Keratinocyte (primary cell): ENCODE results near the gene RTN4R. TPM values are rescaled to one million over a fixed set of nuclear protein-coding genes. Genes with fewer than 3 reads are reported as not detected.

Experiments
- DNase-seq: peaks from one replicate; pipeline ENCODE4 v3.0.0-alpha.2; 2011; ENCODE audit warnings: low read depth, missing footprints, low spot score
- FAIRE-seq: peaks from 2 replicates; lab custom pipeline; 2011; peaks lifted over from hg19 to GRCh38; lab: Jason Lieb, UNC
- H2AFZ ChIP-seq: 2 replicates; pipeline ENCODE4 v1.6.0; 2012; ENCODE audit warnings: low read length, control low read depth, inconsistent platforms; ENCODE audit not compliant: control insufficient read depth
- H3K27ac ChIP-seq: 2 replicates; pipeline ENCODE4 v1.5.1; 2011; ENCODE audit warnings: low read length; ENCODE audit not compliant: control insufficient read depth, insufficient read depth
- H3K27me3 ChIP-seq: 3 replicates; pipeline ENCODE4 v1.6.0; 2011; ENCODE audit warnings: low read length; ENCODE audit not compliant: control insufficient read depth, insufficient read depth; ENCODE audit errors: extremely low read depth
- H3K36me3 ChIP-seq, 2 experiments: 2 replicates in 1 of 2; 3 replicates in 1 of 2; pipeline ENCODE4 v1.5.1; 2011; ENCODE audit warnings: low read length in 2 of 2, mild to moderate bottlenecking in 1 of 2; ENCODE audit not compliant: control insufficient read depth in 2 of 2, insufficient read depth in 2 of 2; ENCODE audit errors: extremely low read depth in 1 of 2
- H3K4me1 ChIP-seq: 3 replicates; pipeline ENCODE4 v1.5.1; 2011; ENCODE audit warnings: low read length; ENCODE audit not compliant: control insufficient read depth, insufficient read depth; ENCODE audit errors: extremely low read depth
- H3K4me2 ChIP-seq: 3 replicates; pipeline ENCODE4 v1.6.0; 2011; ENCODE audit warnings: low read depth, low read length; ENCODE audit not compliant: control insufficient read depth, insufficient read depth; ENCODE audit errors: extremely low read depth
- H3K4me3 ChIP-seq, 3 experiments: fragments of 200-600 bp in 1 of 3; sonication (generic) in 1 of 3; 2 replicates in 2 of 3; 3 replicates in 1 of 3; pipeline ENCODE4 v1.5.1; 2011 to 2016; ENCODE audit warnings: low read length in 3 of 3, mild to moderate bottlenecking in 3 of 3, control low read depth in 2 of 3, inconsistent platforms in 1 of 3, low read depth in 1 of 3, mixed read lengths in 1 of 3, mixed run types in 1 of 3, moderate library complexity in 1 of 3; ENCODE audit not compliant: control insufficient read depth in 2 of 3, insufficient read depth in 2 of 3; ENCODE audit errors: extremely low read depth in 1 of 3
- H3K79me2 ChIP-seq: 2 replicates; pipeline ENCODE4 v1.6.0; 2012; ENCODE audit warnings: low read length; ENCODE audit not compliant: control insufficient read depth, insufficient read depth
- H3K9ac ChIP-seq: 3 replicates; pipeline ENCODE4 v1.6.0; 2011; ENCODE audit warnings: low read length; ENCODE audit not compliant: control insufficient read depth, insufficient read depth; ENCODE audit errors: extremely low read depth
- H3K9me1 ChIP-seq: 3 replicates; pipeline ENCODE4 v1.6.0; 2011; ENCODE audit warnings: low read length; ENCODE audit not compliant: control insufficient read depth, insufficient read depth; ENCODE audit errors: extremely low read depth
- H3K9me3 ChIP-seq: 2 replicates; pipeline ENCODE4 v1.5.1; 2012; ENCODE audit warnings: low read depth, low read length; ENCODE audit not compliant: control insufficient read depth
- H4K20me1 ChIP-seq: 3 replicates; pipeline ENCODE4 v1.6.0; 2011; ENCODE audit warnings: low read length; ENCODE audit not compliant: control insufficient read depth, insufficient read depth; ENCODE audit errors: extremely low read depth
- EZH2 ChIP-seq: IDR thresholded peaks from one replicate; pipeline ENCODE4 v1.6.1; 2012; ENCODE audit warnings: inconsistent platforms, mild to moderate bottlenecking, low read length, moderate library complexity
- dilution Hi-C: fragments of 300-500 bp; cut with MboI; formaldehyde crosslinking; loops from one replicate; pipeline ENCODE4 v1.7.0; 2020; ENCODE audit warnings: low sequenced_read_pairs; ENCODE audit not compliant: extremely low pct_ligation_motif_present
- polyA plus RNA-seq, 5 experiments: library from polyadenylated mRNA; depleted of rRNA in 3 of 5; stranded (reverse) in 3 of 5; stranded (forward) in 1 of 5; unstranded in 1 of 5; fragments of >200 nt; gene quantifications; 1 replicate in 1 of 5; 2 replicates in 3 of 5; 3 replicates in 1 of 5; pipeline versions ENCODE4 v1.2.1 to v1.2.3, GENCODE V29; 2011 to 2012; ENCODE audit warnings: missing spikeins in 2 of 5, low read depth in 1 of 5, low replicate concordance in 1 of 5
- TF ChIP-seq, protein P1 (sequence below), 3 experiments: IDR thresholded peaks in 1 of 3; conservative IDR thresholded peaks in 1 of 3; optimal IDR thresholded peaks in 1 of 3; 2 replicates in 2 of 3; 3 replicates in 1 of 3; pipeline versions ENCODE3 to v1.5.1; 2011; ENCODE audit warnings: low read length in 3 of 3, mild to moderate bottlenecking in 3 of 3, moderate library complexity in 2 of 3, control low read depth in 1 of 3, inconsistent platforms in 1 of 3; ENCODE audit not compliant: insufficient read depth in 2 of 3; ENCODE audit errors: extremely low read depth in 1 of 3

RTN4R gene
- polyA plus RNA-seq, 1 donor (not counting 4 experiments of a cell fraction or from before 2014, with no cell fraction given) = 2.5 TPM

DNA sequence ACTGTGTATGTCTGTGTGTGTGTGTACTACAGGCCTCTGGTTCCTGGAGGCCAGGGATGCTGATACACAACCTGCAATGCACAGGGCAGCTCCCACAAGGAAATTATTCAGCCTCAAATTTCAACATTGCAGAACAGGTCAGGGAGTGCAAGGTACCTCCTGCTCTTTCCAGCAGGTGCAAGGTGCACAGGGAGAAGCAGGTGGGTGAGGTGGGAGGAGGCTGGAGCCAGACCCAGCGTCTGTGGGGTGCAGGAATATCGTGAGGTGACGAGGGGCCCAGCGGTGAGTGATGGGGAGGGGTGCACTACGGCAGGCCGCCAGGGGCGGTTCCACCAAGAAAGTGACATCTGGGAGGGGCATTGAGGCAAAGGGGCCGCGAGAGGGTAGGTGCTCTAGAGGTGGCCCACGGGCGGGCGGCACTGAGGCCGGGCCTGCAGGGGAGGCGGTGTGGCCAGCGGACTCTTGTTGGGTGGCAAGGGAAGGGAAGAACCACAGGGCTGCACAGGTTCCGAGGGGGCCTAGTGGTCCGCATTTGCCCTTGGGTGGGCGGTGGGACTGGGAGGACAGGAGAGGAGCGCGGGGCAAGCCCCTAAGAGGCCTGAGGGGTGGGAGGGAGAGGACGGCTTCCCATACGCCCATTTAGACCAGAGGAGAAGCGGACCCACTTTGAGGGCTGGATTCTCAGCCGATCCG, 30.1 kb upstream of the RTN4R start:
- no peak overlapping the region for H3K9ac ChIP-seq
- TF ChIP-seq, protein P1, sequence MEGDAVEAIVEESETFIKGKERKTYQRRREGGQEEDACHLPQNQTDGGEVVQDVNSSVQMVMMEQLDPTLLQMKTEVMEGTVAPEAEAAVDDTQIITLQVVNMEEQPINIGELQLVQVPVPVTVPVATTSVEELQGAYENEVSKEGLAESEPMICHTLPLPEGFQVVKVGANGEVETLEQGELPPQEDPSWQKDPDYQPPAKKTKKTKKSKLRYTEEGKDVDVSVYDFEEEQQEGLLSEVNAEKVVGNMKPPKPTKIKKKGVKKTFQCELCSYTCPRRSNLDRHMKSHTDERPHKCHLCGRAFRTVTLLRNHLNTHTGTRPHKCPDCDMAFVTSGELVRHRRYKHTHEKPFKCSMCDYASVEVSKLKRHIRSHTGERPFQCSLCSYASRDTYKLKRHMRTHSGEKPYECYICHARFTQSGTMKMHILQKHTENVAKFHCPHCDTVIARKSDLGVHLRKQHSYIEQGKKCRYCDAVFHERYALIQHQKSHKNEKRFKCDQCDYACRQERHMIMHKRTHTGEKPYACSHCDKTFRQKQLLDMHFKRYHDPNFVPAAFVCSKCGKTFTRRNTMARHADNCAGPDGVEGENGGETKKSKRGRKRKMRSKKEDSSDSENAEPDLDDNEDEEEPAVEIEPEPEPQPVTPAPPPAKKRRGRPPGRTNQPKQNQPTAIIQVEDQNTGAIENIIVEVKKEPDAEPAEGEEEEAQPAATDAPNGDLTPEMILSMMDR (optimal IDR thresholded peaks at IDR 0.05 in 1 of 3, IDR thresholded peaks at IDR 0.05 in 1 of 3, conservative IDR thresholded peaks at IDR 0.05 in 1 of 3; ENCODE audit: extremely low read depth in 1 of 3, insufficient read depth in 2 of 3, low read length in 3 of 3) = no peak
- no peak for TF ChIP-seq EZH2
- no peak overlapping the region for H3K27ac ChIP-seq
- FAIRE-seq = no peak
- DNase-seq = no peak
- H4K20me1 ChIP-seq = no peaks in the 10 kb centered on the region
- H3K79me2 ChIP-seq = no peaks in the 10 kb centered on the region
- H3K4me1 ChIP-seq = no peaks in the 10 kb centered on the region
- no peaks in the 10 kb centered on the region for H3K9me1 ChIP-seq
- H3K4me2 ChIP-seq = peak overlapping the region; percentile 75
- no peaks in the 10 kb centered on the region for H3K9me3 ChIP-seq
- dilution Hi-C loops = no loop called here
- H2AFZ ChIP-seq = peak overlapping the region; percentile 43
- peak overlapping the region in 2 of 3 experiments; percentile 52 to 61 for H3K4me3 ChIP-seq
- no peaks in the 10 kb centered on the region for H3K36me3 ChIP-seq
- peaks cover 29% of the 10 kb centered on the region for H3K27me3 ChIP-seq

DNA sequence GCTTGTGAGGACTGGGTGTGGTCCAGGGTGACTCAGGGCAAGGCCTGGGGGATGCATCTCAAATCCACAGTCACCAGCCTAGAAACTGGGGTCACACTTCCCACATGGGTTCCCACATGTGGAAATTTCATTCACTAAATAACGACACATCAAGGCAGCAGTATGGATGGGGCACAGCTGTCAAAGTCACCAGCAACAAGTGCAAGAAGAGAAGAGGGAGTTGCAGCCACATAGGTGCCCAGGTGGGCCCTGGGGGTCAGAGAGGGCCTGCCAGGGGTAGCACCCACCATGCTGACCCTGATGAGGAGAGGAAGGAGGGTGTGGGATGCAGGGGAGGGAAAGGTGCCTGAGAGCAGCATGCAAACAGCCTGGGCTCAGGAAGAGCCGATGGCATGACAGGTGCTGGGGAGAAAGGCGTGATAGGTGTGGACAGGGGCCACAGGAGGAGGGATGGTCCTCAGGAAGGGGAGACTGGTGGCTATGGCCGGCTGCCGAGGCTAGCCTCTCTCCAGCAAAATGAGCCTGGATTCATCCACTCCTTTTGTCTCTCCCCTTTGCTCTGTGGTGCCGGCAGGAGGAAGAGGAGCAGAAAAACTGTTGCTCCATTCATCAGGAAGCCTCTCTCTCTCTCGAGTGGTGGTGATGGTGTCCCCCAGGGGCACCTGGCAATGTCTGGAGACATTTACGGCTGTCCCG, 29.4 kb upstream of the RTN4R start:
- no peaks in the 10 kb centered on the region for H3K9me1 ChIP-seq
- TF ChIP-seq, protein P1 (optimal IDR thresholded peaks at IDR 0.05 in 1 of 3, IDR thresholded peaks at IDR 0.05 in 1 of 3, conservative IDR thresholded peaks at IDR 0.05 in 1 of 3; ENCODE audit: extremely low read depth in 1 of 3, insufficient read depth in 2 of 3, low read length in 3 of 3) = no peak
- no peaks in the 10 kb centered on the region for H3K36me3 ChIP-seq
- no peaks in the 10 kb centered on the region for H3K9me3 ChIP-seq
- H3K9ac ChIP-seq = no peak overlapping the region
- no peaks in the 10 kb centered on the region for H3K4me1 ChIP-seq
- DNase-seq (no peak), FAIRE-seq (no peak)
- H2AFZ ChIP-seq = no peak overlapping the region
- H3K4me2 ChIP-seq = no peak overlapping the region
- dilution Hi-C loops = no loop called here
- peaks cover 25% of the 10 kb centered on the region for H3K27me3 ChIP-seq
- H3K27ac ChIP-seq = no peak overlapping the region
- H4K20me1 ChIP-seq = no peaks in the 10 kb centered on the region
- H3K4me3 ChIP-seq = no peak overlapping the region
- no peaks in the 10 kb centered on the region for H3K79me2 ChIP-seq
